Activated B cell treated with CpG ODN at 0.5 μM for 24 hours (primary cell): ENCODE results near the gene RILP. TPM values are rescaled to one million over a fixed set of nuclear protein-coding genes. Genes with fewer than 3 reads are reported as not detected.
A peak's percentile ranks its signal among the peaks of the same experiment; 100 is the strongest.

Experiments used
- ATAC-seq: fragments of 200-7000 bp; cut with Tn5 transposase; one replicate; pipeline ENCODE4 v1.10.0; 2021; ENCODE audit warnings: low read depth, mild to moderate bottlenecking, moderate library complexity
- CTCF ChIA-PET: fragments of 350-600 bp; sonication (Branson Sonifier 250); formaldehyde crosslinking; loops from one replicate; lab custom pipeline; 2021; ENCODE audit warnings: antibody characterized with exemption; lab: Charles Lee
- POLR2A ChIA-PET: fragments of 350-600 bp; sonication (Branson Sonifier 250); formaldehyde crosslinking; loops from one replicate; lab custom pipeline; 2021; ENCODE audit warnings: antibody characterized with exemption; lab: Charles Lee
- DNase-seq: peaks from one replicate; pipeline ENCODE4 v3.0.0; 2022
- H3K27ac Mint-ChIP-seq: one replicate; pipeline ENCODE4 v1.8.0; 2020; ENCODE audit warnings: mixed read lengths
- H3K27me3 Mint-ChIP-seq: one replicate; pipeline ENCODE4 v1.8.0; 2021; ENCODE audit warnings: mixed read lengths
- H3K36me3 Mint-ChIP-seq: one replicate; pipeline ENCODE4 v1.8.0; 2021; ENCODE audit warnings: low read depth, mixed read lengths
- H3K4me1 Mint-ChIP-seq: one replicate; pipeline ENCODE4 v1.8.0; 2021; ENCODE audit warnings: mixed read lengths
- H3K4me3 Mint-ChIP-seq: one replicate; pipeline ENCODE4 v1.8.0; 2020; ENCODE audit warnings: mild to moderate bottlenecking, mixed read lengths
- H3K9me3 Mint-ChIP-seq: one replicate; pipeline ENCODE4 v1.8.0; 2020; ENCODE audit warnings: mixed read lengths
- intact Hi-C: fragments of 100-400 bp; cut with micrococcal nuclease; formaldehyde crosslinking; loops from one replicate; pipeline ENCODE4 v1.15.1; 2024
- total RNA-seq: library from RNA; stranded (reverse); gene quantifications from 2 replicates; pipeline ENCODE4 v1.2.3, GENCODE V29; 2022
- TF ChIP-seq, protein P1 (sequence below): fragments of 200-600 bp; IDR thresholded peaks from one replicate; pipeline ENCODE4 v1.8.0; 2022; ENCODE audit warnings: antibody characterized with exemption, mild to moderate bottlenecking

Gene RILP
- total RNA-seq, 1 donor from 2014 or later, result 9.8 TPM

DNA sequence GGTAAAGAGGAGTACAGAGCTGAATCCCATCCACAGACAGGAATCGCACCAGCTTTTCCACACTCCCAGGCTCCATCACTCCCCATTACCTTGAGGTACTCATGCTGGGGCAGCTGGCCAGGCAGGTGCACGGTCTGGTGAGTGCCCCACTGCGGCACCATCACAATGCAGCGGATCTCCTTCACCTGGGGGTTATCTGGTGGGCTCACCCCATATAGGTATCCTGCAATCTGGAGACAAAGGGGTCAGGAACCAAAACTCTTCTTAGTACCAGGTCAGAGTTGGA, 1.8 kb upstream of the RILP start:
- ATAC-seq, result no peak
- DNase-seq, result no peak
- no peak overlapping the region for H3K27ac Mint-ChIP-seq
- ChIA-PET CTCF (interaction anchor here (1.4 kb wide), 1 partner anchor 392 kb away, joined by 4 read pairs; no protein-coding TSS in a partner anchor), POLR2A (interaction anchor here (1.3 kb wide), 1 partner anchor 44 kb away, joined by 11 read pairs; no protein-coding TSS in a partner anchor)
- no peaks in the 10 kb centered on the region for H3K27me3 Mint-ChIP-seq
- H3K36me3 Mint-ChIP-seq, result peaks cover 55% of the 10 kb centered on the region
- intact Hi-C loops, result no loop called here
- no peaks in the 10 kb centered on the region for H3K9me3 Mint-ChIP-seq
- H3K4me1 Mint-ChIP-seq, result peaks cover 20% of the 10 kb centered on the region
- TF ChIP-seq, protein P1, sequence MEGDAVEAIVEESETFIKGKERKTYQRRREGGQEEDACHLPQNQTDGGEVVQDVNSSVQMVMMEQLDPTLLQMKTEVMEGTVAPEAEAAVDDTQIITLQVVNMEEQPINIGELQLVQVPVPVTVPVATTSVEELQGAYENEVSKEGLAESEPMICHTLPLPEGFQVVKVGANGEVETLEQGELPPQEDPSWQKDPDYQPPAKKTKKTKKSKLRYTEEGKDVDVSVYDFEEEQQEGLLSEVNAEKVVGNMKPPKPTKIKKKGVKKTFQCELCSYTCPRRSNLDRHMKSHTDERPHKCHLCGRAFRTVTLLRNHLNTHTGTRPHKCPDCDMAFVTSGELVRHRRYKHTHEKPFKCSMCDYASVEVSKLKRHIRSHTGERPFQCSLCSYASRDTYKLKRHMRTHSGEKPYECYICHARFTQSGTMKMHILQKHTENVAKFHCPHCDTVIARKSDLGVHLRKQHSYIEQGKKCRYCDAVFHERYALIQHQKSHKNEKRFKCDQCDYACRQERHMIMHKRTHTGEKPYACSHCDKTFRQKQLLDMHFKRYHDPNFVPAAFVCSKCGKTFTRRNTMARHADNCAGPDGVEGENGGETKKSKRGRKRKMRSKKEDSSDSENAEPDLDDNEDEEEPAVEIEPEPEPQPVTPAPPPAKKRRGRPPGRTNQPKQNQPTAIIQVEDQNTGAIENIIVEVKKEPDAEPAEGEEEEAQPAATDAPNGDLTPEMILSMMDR, result no peak
- H3K4me3 Mint-ChIP-seq, result no peak overlapping the region

DNA sequence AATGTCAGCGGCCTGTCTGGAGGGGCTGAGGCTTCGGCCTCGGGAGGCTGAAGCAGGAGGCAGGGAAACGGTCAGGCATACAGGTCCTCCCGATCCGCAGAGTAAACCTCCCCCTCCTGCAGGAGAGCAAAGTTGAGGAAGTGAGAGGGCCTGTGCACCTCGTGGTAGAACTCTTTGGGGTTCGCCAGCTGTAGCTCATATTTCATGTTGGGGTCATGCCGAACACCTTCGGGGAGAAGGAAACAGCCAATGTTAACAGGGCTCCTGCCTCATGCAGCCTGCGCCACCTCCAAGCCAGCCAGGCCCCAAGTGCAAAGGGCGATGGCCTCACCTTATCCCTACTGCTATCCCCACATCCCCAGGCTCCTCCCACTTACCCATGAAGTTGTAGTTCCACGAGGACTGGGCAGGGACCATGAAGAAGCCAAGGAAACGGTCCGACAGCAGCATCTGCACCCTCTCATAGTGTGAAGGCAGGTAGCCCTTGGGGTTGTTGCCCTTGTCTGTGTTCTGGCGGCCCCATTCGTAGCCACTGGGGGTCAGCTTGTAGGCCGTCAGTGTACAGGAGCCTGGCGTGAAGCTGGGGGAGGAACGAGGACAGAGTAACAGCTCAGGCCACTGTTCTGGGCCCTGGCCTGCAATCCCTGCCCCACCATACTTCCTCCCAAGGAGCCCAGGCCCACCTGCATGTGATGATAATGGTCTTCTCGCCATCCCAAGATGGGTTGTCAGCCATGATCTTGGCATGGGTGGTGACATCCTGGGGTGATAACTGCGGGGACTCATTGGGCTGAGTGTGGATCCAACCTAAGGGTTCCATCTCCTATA, 1.3 kb upstream of the RILP start:
- ATAC-seq (no peak), DNase-seq (no peak)
- Mint-ChIP-seq H3K36me3 (peaks cover 49% of the 10 kb centered on the region), H3K27me3 (no peaks in the 10 kb centered on the region), H3K27ac (no peak overlapping the region), H3K4me3 (no peak overlapping the region), H3K4me1 (peaks cover 24% of the 10 kb centered on the region), H3K9me3 (no peaks in the 10 kb centered on the region)
- CTCF ChIA-PET, result interaction anchor here (1.4 kb wide), 1 partner anchor 391 kb away, joined by 4 read pairs; no protein-coding TSS in a partner anchor
- POLR2A ChIA-PET, result interaction anchor here (2.6 to 5.3 kb wide), 2 partner anchors 22 to 77 kb away, joined by 30 to 47 read pairs; partner anchors contain the start of gene SLC43A2
- TF ChIP-seq, protein P1, result no peak
- intact Hi-C loops, result no loop called here

DNA sequence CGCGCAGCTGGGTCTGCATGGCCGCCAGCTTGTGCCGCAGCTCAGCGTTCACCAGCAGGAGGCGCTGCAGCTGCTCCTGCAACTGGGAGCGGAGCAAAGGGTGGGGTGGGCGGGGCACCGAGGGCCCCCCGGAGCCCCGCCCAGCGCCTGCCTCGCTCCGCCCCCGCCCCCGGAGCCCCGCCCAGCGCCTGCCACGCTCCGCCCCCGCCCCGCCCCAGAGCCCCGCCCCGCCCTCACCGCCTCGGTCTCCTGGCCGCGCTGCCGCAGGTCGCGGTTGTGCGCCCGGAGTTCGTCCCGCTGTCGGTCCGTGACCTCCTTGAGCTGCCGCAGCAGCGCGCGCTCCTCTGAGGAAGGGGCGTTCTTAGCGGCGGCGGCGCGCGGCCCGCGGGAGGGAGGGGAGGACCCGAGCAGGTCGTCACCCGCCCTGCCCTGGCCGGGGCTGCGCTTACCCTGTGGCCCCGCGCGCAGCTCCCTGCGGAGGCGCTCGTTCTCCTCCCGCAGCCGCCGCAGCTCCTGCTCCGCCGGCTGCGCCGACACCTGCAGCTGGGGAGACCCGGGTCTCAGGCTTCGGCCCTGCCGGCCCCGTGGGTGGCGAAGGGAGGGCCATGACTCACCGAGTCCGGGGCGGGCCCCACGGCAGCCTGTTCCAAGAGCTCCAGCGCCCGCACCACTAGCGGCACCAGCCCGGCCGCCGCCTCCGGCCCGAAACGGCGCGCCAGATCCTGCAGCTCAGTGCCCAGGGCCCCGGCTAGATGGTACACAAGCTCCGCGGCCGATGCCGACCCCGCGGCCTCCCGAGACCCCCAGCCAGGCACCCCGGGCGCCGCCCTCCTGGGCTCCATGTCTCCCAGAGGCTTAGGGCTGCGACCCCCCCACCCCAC, 463 bp downstream of the RILP start:
- ChIA-PET POLR2A (interaction anchor here (0.5 to 5.3 kb wide), 28 partner anchors 9 to 751 kb away, joined by 3 to 47 read pairs (median 6); partner anchors contain the start of genes INPP5K, PITPNA, SGSM2 and SLC43A2), CTCF (interaction anchor here (0.6 to 7.1 kb wide), 22 partner anchors 9 to 284 kb away, joined by 3 to 82 read pairs (median 4); partner anchors contain the start of genes CRK, INPP5K and SLC43A2)
- peak; percentile 69 for ATAC-seq
- peak overlapping the region; percentile 69 for H3K4me3 Mint-ChIP-seq
- H3K27ac Mint-ChIP-seq, result no peak overlapping the region
- peaks cover 41% of the 10 kb centered on the region for H3K4me1 Mint-ChIP-seq
- peak; percentile 93 for DNase-seq
- intact Hi-C loops, result loop anchor here (1.0 to 10.0 kb wide), 9 partner anchors 21 to 390 kb away; partner anchors contain the start of genes DPH1, INPP5K, PITPNA and PRPF8
- no peaks in the 10 kb centered on the region for H3K27me3 Mint-ChIP-seq
- no peaks in the 10 kb centered on the region for H3K9me3 Mint-ChIP-seq
- H3K36me3 Mint-ChIP-seq, result peaks cover 36% of the 10 kb centered on the region
- TF ChIP-seq, protein P1, result no peak

DNA sequence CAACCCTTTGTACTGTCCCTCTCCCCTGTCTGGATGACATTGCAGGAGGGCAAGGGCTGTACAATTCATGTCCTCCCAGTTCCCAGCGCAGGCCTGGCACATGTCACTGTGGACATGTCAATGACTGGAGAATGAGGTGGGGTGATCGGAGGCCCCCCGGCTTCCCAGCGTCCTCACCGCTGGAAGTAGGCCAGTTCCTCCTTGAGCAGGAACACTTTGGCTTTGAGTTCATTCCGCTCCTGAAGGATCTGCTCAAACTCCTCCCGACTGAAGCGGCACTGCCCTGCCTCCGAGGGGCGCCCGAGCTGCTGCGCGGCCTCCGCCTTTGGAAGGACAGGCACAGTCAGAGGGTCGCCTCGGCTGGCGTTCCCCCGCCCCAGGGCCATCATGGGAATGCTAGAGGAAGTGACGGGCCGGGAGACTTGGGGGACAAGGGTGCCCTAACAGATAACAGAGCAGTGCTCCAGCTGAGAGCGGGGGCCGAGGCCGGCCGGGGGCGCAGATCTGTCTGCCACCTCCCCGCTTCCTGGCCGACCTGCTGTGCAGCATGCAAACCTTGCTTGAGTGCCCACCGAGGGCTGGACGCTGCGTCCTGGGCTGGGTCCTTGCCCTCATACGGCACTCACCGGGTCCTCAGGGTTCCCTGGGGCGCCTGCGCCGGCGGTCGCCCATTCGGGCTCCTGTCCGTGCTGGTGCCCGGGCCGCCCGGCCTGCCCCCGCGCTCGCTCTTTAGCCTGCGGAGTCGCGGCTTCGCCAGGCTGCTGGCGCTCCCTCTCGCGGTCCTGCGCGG, 1.3 kb downstream of the RILP start:
- no peaks in the 10 kb centered on the region for H3K9me3 Mint-ChIP-seq
- no peak overlapping the region for H3K27ac Mint-ChIP-seq
- peaks cover 45% of the 10 kb centered on the region for H3K4me1 Mint-ChIP-seq
- TF ChIP-seq, protein P1, result peak; percentile 50
- H3K27me3 Mint-ChIP-seq, result no peaks in the 10 kb centered on the region
- ChIA-PET POLR2A (interaction anchor here (0.6 to 5.3 kb wide), 23 partner anchors 11 to 283 kb away, joined by 3 to 47 read pairs (median 7); partner anchors contain the start of genes INPP5K, PITPNA, SLC43A2 and WDR81), CTCF (interaction anchor here (0.6 to 7.1 kb wide), 22 partner anchors 8 to 283 kb away, joined by 3 to 82 read pairs (median 4); partner anchors contain the start of genes CRK, INPP5K and SLC43A2)
- peaks cover 28% of the 10 kb centered on the region for H3K36me3 Mint-ChIP-seq
- ATAC-seq (peak; percentile 1), DNase-seq (no peak)
- peak overlapping the region; percentile 69 for H3K4me3 Mint-ChIP-seq
- intact Hi-C loops, result loop anchor here (1.0 to 10.0 kb wide), 4 partner anchors 36 to 386 kb away; partner anchors contain the start of genes DPH1, INPP5K and PRPF8
